Measurements from ENCODE around the gene SLC32A1.

Gene SLC32A1

GRCh38 chr20:38757145-38757775, 33.0 kb downstream of the SLC32A1 start:
- no peak for DNase-seq (ENCODE audit: low spot score)
- no peak for TF ChIP-seq CTCF (IDR thresholded peaks at IDR 0.05; ENCODE audit: extremely low read depth, insufficient read depth, missing control alignments)
- in situ Hi-C loops (cut with MboI; ENCODE audit: low pct_unique_long_range_greater_than_20kb, low sequenced_read_pairs, unreplicated experiment): no loop called here

- no peak for DNase-seq (ENCODE audit: low spot score)
- no peak for TF ChIP-seq CTCF (IDR thresholded peaks at IDR 0.05; ENCODE audit: extremely low read depth, insufficient read depth, missing control alignments)
- in situ Hi-C loops (cut with MboI; ENCODE audit: low pct_unique_long_range_greater_than_20kb, low sequenced_read_pairs, unreplicated experiment): no loop called here
Measured at GRCh38 chr20:38759106-38759505, 34.8 kb downstream of the SLC32A1 start.

- in situ Hi-C loops (cut with MboI; ENCODE audit: low pct_unique_long_range_greater_than_20kb, low sequenced_read_pairs, unreplicated experiment): no loop called here
- DNase-seq (ENCODE audit: low spot score): no peak
- no peak for TF ChIP-seq CTCF (IDR thresholded peaks at IDR 0.05; ENCODE audit: extremely low read depth, insufficient read depth, missing control alignments)
Measured at GRCh38 chr20:38760978-38761377, 36.7 kb downstream of the SLC32A1 start.

GRCh38 chr20:38762174-38762573, 37.9 kb downstream of the SLC32A1 start:
- DNase-seq (ENCODE audit: low spot score): no peak
- TF ChIP-seq CTCF (IDR thresholded peaks at IDR 0.05; ENCODE audit: extremely low read depth, insufficient read depth, missing control alignments): no peak
- in situ Hi-C loops (cut with MboI; ENCODE audit: low pct_unique_long_range_greater_than_20kb, low sequenced_read_pairs, unreplicated experiment): no loop called here

GRCh38 chr20:38763616-38764015, 39.3 kb downstream of the SLC32A1 start:
- no peak for TF ChIP-seq CTCF (IDR thresholded peaks at IDR 0.05; ENCODE audit: extremely low read depth, insufficient read depth, missing control alignments)
- no peak for DNase-seq (ENCODE audit: low spot score)
- in situ Hi-C loops (cut with MboI; ENCODE audit: low pct_unique_long_range_greater_than_20kb, low sequenced_read_pairs, unreplicated experiment): no loop called here

- no peak for TF ChIP-seq CTCF (IDR thresholded peaks at IDR 0.05; ENCODE audit: extremely low read depth, insufficient read depth, missing control alignments)
- DNase-seq (ENCODE audit: low spot score): no peak
- in situ Hi-C loops (cut with MboI; ENCODE audit: low pct_unique_long_range_greater_than_20kb, low sequenced_read_pairs, unreplicated experiment): no loop called here
Measured at GRCh38 chr20:38764567-38765318, 40.5 kb downstream of the SLC32A1 start.
